Upper lobe of left lung (tissue), 4 donors: Measurements from ENCODE around the gene PDE1C.

ENCODE experiments used
- EP300 ChIP-seq, 4 donors: sonication (generic); formaldehyde crosslinking; IDR thresholded peaks; one replicate each; pipeline ENCODE4 v1.5.1; 2017; ENCODE audit warnings: antibody characterized with exemption in 4 of 4, control low read depth in 2 of 4
- TF ChIP-seq, protein P1 (sequence below), 6 experiments: fragments of 450-650 bp in 4 of 6; fragments of 200-600 bp in 2 of 6; sonication (generic) in 2 of 6; IDR thresholded peaks; one replicate each; pipeline ENCODE4 v1.5.1; 2016 to 2019; ENCODE audit warnings: antibody characterized with exemption in 6 of 6

- TF ChIP-seq, protein P1, sequence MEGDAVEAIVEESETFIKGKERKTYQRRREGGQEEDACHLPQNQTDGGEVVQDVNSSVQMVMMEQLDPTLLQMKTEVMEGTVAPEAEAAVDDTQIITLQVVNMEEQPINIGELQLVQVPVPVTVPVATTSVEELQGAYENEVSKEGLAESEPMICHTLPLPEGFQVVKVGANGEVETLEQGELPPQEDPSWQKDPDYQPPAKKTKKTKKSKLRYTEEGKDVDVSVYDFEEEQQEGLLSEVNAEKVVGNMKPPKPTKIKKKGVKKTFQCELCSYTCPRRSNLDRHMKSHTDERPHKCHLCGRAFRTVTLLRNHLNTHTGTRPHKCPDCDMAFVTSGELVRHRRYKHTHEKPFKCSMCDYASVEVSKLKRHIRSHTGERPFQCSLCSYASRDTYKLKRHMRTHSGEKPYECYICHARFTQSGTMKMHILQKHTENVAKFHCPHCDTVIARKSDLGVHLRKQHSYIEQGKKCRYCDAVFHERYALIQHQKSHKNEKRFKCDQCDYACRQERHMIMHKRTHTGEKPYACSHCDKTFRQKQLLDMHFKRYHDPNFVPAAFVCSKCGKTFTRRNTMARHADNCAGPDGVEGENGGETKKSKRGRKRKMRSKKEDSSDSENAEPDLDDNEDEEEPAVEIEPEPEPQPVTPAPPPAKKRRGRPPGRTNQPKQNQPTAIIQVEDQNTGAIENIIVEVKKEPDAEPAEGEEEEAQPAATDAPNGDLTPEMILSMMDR (IDR thresholded peaks at IDR 0.05), result no peak
- TF ChIP-seq EP300 (IDR thresholded peaks at IDR 0.05), result no peak
These were observed 26.5 kb downstream of the PDE1C start for GRCh38 chr7:32043688-32044087.
